MM.1S (cell line): Measurements from ENCODE around the gene SPAG16.

Source experiments
- DNase-seq: peaks from one replicate; pipeline ENCODE4 v3.0.0-alpha.2; 2015
- H2AFZ ChIP-seq: fragments of 300-600 bp; sonication (generic); 2 replicates; pipeline ENCODE4 v1.6.0; 2016; ENCODE audit warnings: antibody characterized with exemption, low read length
- H3F3A ChIP-seq: fragments of 300-600 bp; sonication (generic); 2 replicates; pipeline ENCODE4 v1.6.1; 2016; ENCODE audit warnings: mild to moderate bottlenecking, antibody characterized with exemption, low read length, moderate library complexity, mixed read lengths; ENCODE audit not compliant: insufficient read depth
- H3K27ac ChIP-seq: fragments of 300-600 bp; sonication (generic); 2 replicates; pipeline ENCODE4 v1.5.1; 2016; ENCODE audit warnings: mild to moderate bottlenecking, low read length
- H3K27me3 ChIP-seq: fragments of 300-600 bp; sonication (generic); replicated peaks from 2 replicates; pipeline ENCODE4 v1.6.0; 2016; ENCODE audit warnings: low read length; ENCODE audit not compliant: insufficient read depth
- H3K36me3 ChIP-seq: fragments of 300-600 bp; sonication (generic); replicated peaks from 2 replicates; pipeline ENCODE4 v1.6.1; 2016; ENCODE audit warnings: mild to moderate bottlenecking, low read length, mixed read lengths; ENCODE audit not compliant: insufficient read depth
- H3K4me1 ChIP-seq: fragments of 300-600 bp; sonication (generic); 2 replicates; pipeline ENCODE4 v1.6.1; 2016; ENCODE audit warnings: low read length, mixed read lengths
- H3K4me2 ChIP-seq: fragments of 300-600 bp; sonication (generic); 2 replicates; pipeline ENCODE4 v1.6.0; 2016; ENCODE audit warnings: low read depth, low read length
- H3K4me3 ChIP-seq: fragments of 300-600 bp; sonication (generic); 2 replicates; pipeline ENCODE4 v1.5.1; 2016; ENCODE audit warnings: low read length, mixed read lengths
- H3K79me2 ChIP-seq: fragments of 300-600 bp; sonication (generic); 2 replicates; pipeline ENCODE4 v1.6.1; 2016; ENCODE audit warnings: mixed run types, low read length, mixed read lengths
- H3K9ac ChIP-seq: fragments of 300-600 bp; sonication (generic); 2 replicates; pipeline ENCODE4 v1.6.1; 2016; ENCODE audit warnings: low read length, mixed read lengths
- H3K9me2 ChIP-seq: fragments of 300-600 bp; sonication (generic); replicated peaks from 2 replicates; pipeline ENCODE4 v1.6.1; 2016; ENCODE audit warnings: mild to moderate bottlenecking, low read length, mixed read lengths; ENCODE audit not compliant: insufficient read depth
- H3K9me3 ChIP-seq: fragments of 300-600 bp; sonication (generic); replicated peaks from 2 replicates; pipeline ENCODE4 v1.6.1; 2016; ENCODE audit warnings: mild to moderate bottlenecking, low read length, mixed read lengths; ENCODE audit not compliant: insufficient read depth
- H4K20me1 ChIP-seq: fragments of 300-600 bp; sonication (generic); 2 replicates; pipeline ENCODE4 v1.6.1; 2016; ENCODE audit warnings: mild to moderate bottlenecking, low read length, moderate library complexity, mixed read lengths; ENCODE audit not compliant: insufficient read depth
- EZH2 ChIP-seq: fragments of 300-600 bp; sonication (generic); optimal IDR thresholded peaks from 2 replicates; pipeline ENCODE3; 2017; ENCODE audit warnings: low read depth, mild to moderate bottlenecking, antibody characterized with exemption, low read length, mixed read lengths
- EZH2phosphoT487 ChIP-seq: fragments of 300-600 bp; sonication (generic); IDR thresholded peaks from 2 replicates; pipeline ENCODE4 v1.6.1; 2018; ENCODE audit warnings: antibody characterized with exemption, low read length
- TF ChIP-seq, protein P1 (sequence below): fragments of 300-600 bp; sonication (generic); IDR thresholded peaks from 2 replicates; pipeline ENCODE4 v1.5.1; 2016; ENCODE audit warnings: antibody characterized with exemption, low read length, mixed read lengths

Gene SPAG16

DNA sequence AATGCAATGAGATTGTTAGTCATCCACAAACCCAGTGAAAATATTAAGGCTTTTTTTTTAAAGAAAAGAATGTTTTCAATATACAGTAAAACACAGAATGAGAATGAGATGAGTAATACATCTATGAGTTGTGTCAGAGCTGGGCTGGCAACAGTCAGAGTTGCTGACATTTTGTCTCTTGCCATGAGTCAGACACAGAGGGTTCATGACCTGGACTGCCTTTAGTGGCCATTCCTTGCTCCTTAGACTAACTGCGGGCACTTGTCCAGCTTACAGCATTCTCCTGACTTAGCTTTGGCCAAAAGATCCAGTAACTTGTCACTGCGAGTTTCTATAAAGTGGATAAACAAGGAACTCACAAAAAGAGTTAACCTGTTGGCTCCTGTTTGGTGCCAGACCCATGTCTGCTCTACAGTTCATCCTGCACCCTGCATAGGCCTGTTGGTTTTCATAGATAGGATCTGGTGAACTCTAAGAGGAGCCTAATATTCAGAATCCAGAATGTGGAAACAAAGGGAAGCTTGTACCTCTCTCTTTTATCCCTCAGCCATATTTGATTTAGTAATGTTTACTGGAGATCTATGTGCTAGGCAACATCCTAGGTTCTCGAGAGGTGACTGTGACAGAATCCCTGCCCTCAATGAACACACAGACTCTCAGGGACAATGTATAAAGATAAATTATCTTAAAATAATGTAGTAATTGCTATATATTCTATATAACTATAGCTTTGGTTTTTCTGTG is 735.1 kb downstream of the SPAG16 start:
- Histone ChIP-seq H3K36me3 (no peaks in the 10 kb centered on the region), H3K4me2 (no peak overlapping the region), H4K20me1 (no peaks in the 10 kb centered on the region), H3K9me3 (no peaks in the 10 kb centered on the region), H3K79me2 (no peaks in the 10 kb centered on the region), H3K4me1 (no peaks in the 10 kb centered on the region), H3F3A (no peaks in the 10 kb centered on the region), H3K27ac (no peak overlapping the region), H3K9ac (no peak overlapping the region), H3K4me3 (no peak overlapping the region), H3K27me3 (no peaks in the 10 kb centered on the region), H3K9me2 (no peaks in the 10 kb centered on the region), H2AFZ (no peak overlapping the region)
- TF ChIP-seq EZH2phosphoT487 (no peak), EZH2 (no peak)
- TF ChIP-seq, protein P1, sequence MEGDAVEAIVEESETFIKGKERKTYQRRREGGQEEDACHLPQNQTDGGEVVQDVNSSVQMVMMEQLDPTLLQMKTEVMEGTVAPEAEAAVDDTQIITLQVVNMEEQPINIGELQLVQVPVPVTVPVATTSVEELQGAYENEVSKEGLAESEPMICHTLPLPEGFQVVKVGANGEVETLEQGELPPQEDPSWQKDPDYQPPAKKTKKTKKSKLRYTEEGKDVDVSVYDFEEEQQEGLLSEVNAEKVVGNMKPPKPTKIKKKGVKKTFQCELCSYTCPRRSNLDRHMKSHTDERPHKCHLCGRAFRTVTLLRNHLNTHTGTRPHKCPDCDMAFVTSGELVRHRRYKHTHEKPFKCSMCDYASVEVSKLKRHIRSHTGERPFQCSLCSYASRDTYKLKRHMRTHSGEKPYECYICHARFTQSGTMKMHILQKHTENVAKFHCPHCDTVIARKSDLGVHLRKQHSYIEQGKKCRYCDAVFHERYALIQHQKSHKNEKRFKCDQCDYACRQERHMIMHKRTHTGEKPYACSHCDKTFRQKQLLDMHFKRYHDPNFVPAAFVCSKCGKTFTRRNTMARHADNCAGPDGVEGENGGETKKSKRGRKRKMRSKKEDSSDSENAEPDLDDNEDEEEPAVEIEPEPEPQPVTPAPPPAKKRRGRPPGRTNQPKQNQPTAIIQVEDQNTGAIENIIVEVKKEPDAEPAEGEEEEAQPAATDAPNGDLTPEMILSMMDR, result no peak
- DNase-seq, result no peak

- no peaks in the 10 kb centered on the region for H3K36me3 ChIP-seq
- H3K9me2 ChIP-seq, result no peaks in the 10 kb centered on the region
- no peak overlapping the region for H3K4me2 ChIP-seq
- H2AFZ ChIP-seq, result no peak overlapping the region
- H3K9ac ChIP-seq, result no peak overlapping the region
- no peaks in the 10 kb centered on the region for H4K20me1 ChIP-seq
- H3K4me3 ChIP-seq, result no peak overlapping the region
- no peak overlapping the region for H3K27ac ChIP-seq
- no peaks in the 10 kb centered on the region for H3K9me3 ChIP-seq
- TF ChIP-seq EZH2 (no peak), EZH2phosphoT487 (no peak)
- TF ChIP-seq, protein P1, result no peak
- DNase-seq, result no peak
- H3K79me2 ChIP-seq, result no peaks in the 10 kb centered on the region
- no peaks in the 10 kb centered on the region for H3F3A ChIP-seq
- H3K27me3 ChIP-seq, result no peaks in the 10 kb centered on the region
- no peaks in the 10 kb centered on the region for H3K4me1 ChIP-seq
Measured at GRCh38 chr2:214019973-214020345, 735.7 kb downstream of the SPAG16 start.

GRCh38 chr2:214029190-214029589 is 744.9 kb downstream of the SPAG16 start:
- Histone ChIP-seq H3K4me1 (no peaks in the 10 kb centered on the region), H4K20me1 (no peaks in the 10 kb centered on the region), H2AFZ (no peak overlapping the region), H3K27me3 (no peaks in the 10 kb centered on the region), H3K9me2 (no peaks in the 10 kb centered on the region), H3K9me3 (no peaks in the 10 kb centered on the region), H3K4me2 (no peak overlapping the region), H3K79me2 (no peaks in the 10 kb centered on the region), H3F3A (no peaks in the 10 kb centered on the region), H3K36me3 (no peaks in the 10 kb centered on the region), H3K9ac (no peak overlapping the region), H3K4me3 (no peak overlapping the region), H3K27ac (no peak overlapping the region)
- DNase-seq, result no peak
- TF ChIP-seq, protein P1, result no peak
- TF ChIP-seq EZH2 (no peak), EZH2phosphoT487 (no peak)
